ENCODE measurements around the gene SLC7A8.

GRCh38 chr14:23227566-23227965, 44.1 kb upstream of the SLC7A8 start:
- no peak for TF ChIP-seq EP300 (IDR thresholded peaks at IDR 0.05; ENCODE audit: borderline replicate concordance)
- TF ChIP-seq CREB1 (IDR thresholded peaks at IDR 0.05; ENCODE audit: low read depth), result no peak
- TF ChIP-seq TCF12 (IDR thresholded peaks at IDR 0.05; ENCODE audit: low read depth), result no peak
- TF ChIP-seq REST (IDR thresholded peaks at IDR 0.05; ENCODE audit: low read depth), result no peak
- TF ChIP-seq RAD21 (IDR thresholded peaks at IDR 0.05; ENCODE audit: low read depth), result no peak
- TF ChIP-seq TAF1 (IDR thresholded peaks at IDR 0.05; ENCODE audit: low read depth), result no peak
- TF ChIP-seq CEBPB (IDR thresholded peaks at IDR 0.05), result no peak
- TF ChIP-seq EGR1 (IDR thresholded peaks at IDR 0.05), result no peak
- TF ChIP-seq TEAD4 (IDR thresholded peaks at IDR 0.05), result no peak
- no peak for TF ChIP-seq MAX (IDR thresholded peaks at IDR 0.05)
- TF ChIP-seq USF1 (IDR thresholded peaks at IDR 0.05), result no peak
- TF ChIP-seq NFIC (IDR thresholded peaks at IDR 0.05), result no peak
- no peak for TF ChIP-seq ZBTB7A (IDR thresholded peaks at IDR 0.05; ENCODE audit: low read depth)
- no peak for TF ChIP-seq YY1 (IDR thresholded peaks at IDR 0.05; ENCODE audit: low read depth)

All from Ishikawa (cell line).